Suprapubic skin (tissue), 4 donors: ENCODE data around the gene ROBO3.

Experiments
- CTCF ChIP-seq, 2 donors: fragments of 200-600 bp in 1 of 2; fragments of 450-650 bp in 1 of 2; sonication (generic) in 1 of 2; IDR thresholded peaks; one replicate each; pipeline ENCODE4 v1.5.1; 2016 to 2019; ENCODE audit warnings: antibody characterized with exemption in 2 of 2, mild to moderate bottlenecking in 1 of 2, moderate library complexity in 1 of 2
- POLR2A ChIP-seq, 2 donors: fragments of 450-650 bp; IDR thresholded peaks; one replicate each; pipeline ENCODE4 v1.6.1; 2017; ENCODE audit warnings: antibody characterized with exemption in 2 of 2, mild to moderate bottlenecking in 2 of 2, moderate library complexity in 2 of 2
- POLR2AphosphoS5 ChIP-seq, 3 donors: sonication (generic); formaldehyde crosslinking; IDR thresholded peaks; one replicate each; pipeline ENCODE4 v1.6.1; 2017; ENCODE audit warnings: antibody characterized with exemption in 3 of 3

GRCh38 chr11:124897674-124898262, 32.5 kb downstream of the ROBO3 start, which contains the start of gene ROBO4:
- TF ChIP-seq CTCF (IDR thresholded peaks at IDR 0.05) (no peak), POLR2AphosphoS5 (IDR thresholded peaks at IDR 0.05) (no peak), POLR2A (IDR thresholded peaks at IDR 0.05) (no peak)
